Transverse colon (tissue), 4 donors: Measurements from ENCODE around the gene GATAD1. TPM values are rescaled to one million over a fixed set of nuclear protein-coding genes. Genes with fewer than 3 reads are reported as not detected.
"Not testable (repeated sequence)": the region's sequence is repeated elsewhere in the genome, so short reads cannot be mapped to it uniquely, and the experiment has no call there.

ENCODE experiments used
- DNase-seq: peaks from one replicate; pipeline ENCODE4 v3.0.0-alpha.2; 2019
- H3K27ac ChIP-seq, 4 donors: fragments of 200-600 bp; sonication (generic); 2 replicates each; pipeline ENCODE4 v1.5.1; 2016 to 2018; ENCODE audit warnings: inconsistent platforms in 4 of 4
- H3K27me3 ChIP-seq: fragments of 200-600 bp; sonication (generic); 2 replicates; pipeline ENCODE4 v1.5.1; 2017; ENCODE audit warnings: inconsistent platforms
- H3K36me3 ChIP-seq, 4 donors: fragments of 200-600 bp; sonication (generic); 2 replicates each; pipeline ENCODE4 v1.5.1; 2017 to 2019; ENCODE audit warnings: inconsistent platforms in 4 of 4
- H3K4me1 ChIP-seq, 4 donors: fragments of 200-600 bp; sonication (generic); 2 replicates each; pipeline ENCODE4 v1.5.1; 2017 to 2020; ENCODE audit warnings: inconsistent platforms in 4 of 4
- H3K4me3 ChIP-seq, 4 donors: fragments of 200-600 bp; sonication (generic); 1 replicate in 1 of 4; 2 replicates in 3 of 4; pipeline versions ENCODE4 v1.5.1 to v1.6.1; 2017 to 2019; ENCODE audit warnings: inconsistent platforms in 4 of 4
- H3K9me3 ChIP-seq, 2 donors: fragments of 200-600 bp; sonication (generic); 2 replicates each; pipeline ENCODE4 v1.5.1; 2017 to 2019; ENCODE audit warnings: inconsistent platforms in 2 of 2
- EP300 ChIP-seq: sonication (generic); formaldehyde crosslinking; IDR thresholded peaks from one replicate; pipeline ENCODE4 v1.6.1; 2017; ENCODE audit warnings: antibody characterized with exemption, low read depth
- POLR2A ChIP-seq: fragments of 450-650 bp; IDR thresholded peaks from one replicate; pipeline ENCODE4 v1.6.1; 2016; ENCODE audit warnings: antibody characterized with exemption, mild to moderate bottlenecking, moderate library complexity
- POLR2AphosphoS5 ChIP-seq, 3 donors: sonication (generic); formaldehyde crosslinking; IDR thresholded peaks; one replicate each; pipeline ENCODE4 v1.6.1; 2016; ENCODE audit warnings: antibody characterized with exemption in 3 of 3
- WGBS, 2 donors: methylation state at CpG; one replicate each; pipeline ENCODE4 v1.1.5; 2018; ENCODE audit warnings: low coverage in 1 of 2; 5-methylcytosine and 5-hydroxymethylcytosine counted together
- in situ Hi-C, 4 donors: fragments of 200-750 bp; cut with MboI; loops; one replicate each; pipeline versions ENCODE4 v1.15.0 to v1.15.1; 2017; ENCODE audit warnings: low sequenced_read_pairs in 3 of 4, low pct_ligation_motif_present in 1 of 4, low pct_unique_long_range_greater_than_20kb in 1 of 4
- intact Hi-C: fragments of 100-400 bp; cut with DNase I; formaldehyde crosslinking; loops from one replicate; pipeline ENCODE4 v1.15.1; 2023; ENCODE audit warnings: low total_unique reads
- total RNA-seq, 4 donors: library from RNA; depleted of rRNA; stranded (reverse); fragments of >200 nt; gene quantifications; one replicate each; pipeline ENCODE4 v1.1.0, GENCODE V29; 2016
- TF ChIP-seq, protein P1 (sequence below), 5 experiments: fragments of 200-600 bp in 3 of 5; fragments of 450-650 bp in 2 of 5; sonication (generic) in 3 of 5; IDR thresholded peaks; 1 replicate in 2 of 5; 2 replicates in 3 of 5; pipeline ENCODE4 v1.5.1; 2016 to 2017; ENCODE audit warnings: antibody characterized with exemption in 5 of 5, inconsistent platforms in 3 of 5, mild to moderate bottlenecking in 2 of 5, moderate library complexity in 1 of 5

Gene GATAD1
- total RNA-seq, 4 donors from 2014 or later, result 18.9 to 57.0 (median 41.7) TPM

DNA sequence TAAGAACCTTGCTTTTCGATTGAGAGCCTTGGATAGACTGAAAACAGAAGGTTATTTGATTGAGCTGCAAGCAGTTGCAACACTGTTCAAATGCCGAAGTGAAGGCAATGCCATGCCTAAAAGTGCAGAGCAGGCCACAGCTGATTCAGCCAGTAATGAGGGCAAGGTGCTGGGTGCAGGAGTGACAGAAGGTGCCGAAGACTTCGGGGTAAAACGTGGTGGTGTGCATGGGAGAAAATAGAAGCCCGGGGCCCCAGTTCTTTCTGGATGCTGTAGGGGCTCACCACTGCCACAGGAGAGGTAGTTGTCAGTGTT, 43.6 kb upstream of the GATAD1 start:
- H3K4me1 ChIP-seq, result no peaks in the 10 kb centered on the region
- H3K9me3 ChIP-seq, result no peaks in the 10 kb centered on the region
- no peak overlapping the region for H3K27ac ChIP-seq
- peaks cover 0 to 5% (median 0%) of the 10 kb centered on the region in 4 donors for H3K36me3 ChIP-seq
- H3K27me3 ChIP-seq, result no peaks in the 10 kb centered on the region
- DNase-seq, result no peak
- WGBS, 2 donors, result 93 to 100% methylated on average over 6 of the region's 6 CpGs
- in situ Hi-C loops (no loop called here), intact Hi-C loops (no loop called here)
- H3K4me3 ChIP-seq, result no peak overlapping the region
- TF ChIP-seq, protein P1, sequence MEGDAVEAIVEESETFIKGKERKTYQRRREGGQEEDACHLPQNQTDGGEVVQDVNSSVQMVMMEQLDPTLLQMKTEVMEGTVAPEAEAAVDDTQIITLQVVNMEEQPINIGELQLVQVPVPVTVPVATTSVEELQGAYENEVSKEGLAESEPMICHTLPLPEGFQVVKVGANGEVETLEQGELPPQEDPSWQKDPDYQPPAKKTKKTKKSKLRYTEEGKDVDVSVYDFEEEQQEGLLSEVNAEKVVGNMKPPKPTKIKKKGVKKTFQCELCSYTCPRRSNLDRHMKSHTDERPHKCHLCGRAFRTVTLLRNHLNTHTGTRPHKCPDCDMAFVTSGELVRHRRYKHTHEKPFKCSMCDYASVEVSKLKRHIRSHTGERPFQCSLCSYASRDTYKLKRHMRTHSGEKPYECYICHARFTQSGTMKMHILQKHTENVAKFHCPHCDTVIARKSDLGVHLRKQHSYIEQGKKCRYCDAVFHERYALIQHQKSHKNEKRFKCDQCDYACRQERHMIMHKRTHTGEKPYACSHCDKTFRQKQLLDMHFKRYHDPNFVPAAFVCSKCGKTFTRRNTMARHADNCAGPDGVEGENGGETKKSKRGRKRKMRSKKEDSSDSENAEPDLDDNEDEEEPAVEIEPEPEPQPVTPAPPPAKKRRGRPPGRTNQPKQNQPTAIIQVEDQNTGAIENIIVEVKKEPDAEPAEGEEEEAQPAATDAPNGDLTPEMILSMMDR (IDR thresholded peaks at IDR 0.05), result no peak
- TF ChIP-seq POLR2AphosphoS5 (IDR thresholded peaks at IDR 0.05) (no peak), EP300 (no peak), POLR2A (no peak)

DNA sequence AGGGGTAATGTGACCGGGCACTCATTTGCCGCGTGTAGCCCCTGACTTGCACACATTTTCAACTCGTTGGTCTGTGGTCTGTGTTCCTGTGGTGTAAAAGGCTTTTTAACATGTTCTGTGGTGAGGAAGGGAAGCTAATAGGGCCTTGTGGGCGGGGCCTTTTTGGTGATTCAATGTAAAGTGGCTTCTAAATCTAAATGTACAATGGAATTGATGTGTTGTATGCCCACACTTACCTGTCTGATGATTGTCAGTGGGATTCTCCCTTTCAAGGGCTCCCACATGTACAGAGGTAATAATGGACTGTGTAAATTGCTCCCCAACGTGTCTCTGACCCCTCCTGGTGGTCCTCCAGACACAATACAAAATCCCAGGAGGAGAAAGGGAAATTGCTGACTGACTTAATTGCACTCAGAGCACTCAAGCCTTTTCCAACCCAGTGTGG, 43.1 kb upstream of the GATAD1 start:
- no peak for DNase-seq
- Histone ChIP-seq H3K27ac (no peak overlapping the region), H3K9me3 (no peaks in the 10 kb centered on the region), H3K27me3 (no peaks in the 10 kb centered on the region), H3K4me1 (no peaks in the 10 kb centered on the region), H3K4me3 (no peak overlapping the region), H3K36me3 (peaks cover 0 to 4% (median 0%) of the 10 kb centered on the region in 4 donors)
- intact Hi-C loops (no loop called here), in situ Hi-C loops (no loop called here)
- TF ChIP-seq POLR2A (no peak), POLR2AphosphoS5 (IDR thresholded peaks at IDR 0.05) (no peak)
- 70 to 90% methylated on average over 4 to 6 of the region's 6 CpGs for WGBS, 2 donors

DNA sequence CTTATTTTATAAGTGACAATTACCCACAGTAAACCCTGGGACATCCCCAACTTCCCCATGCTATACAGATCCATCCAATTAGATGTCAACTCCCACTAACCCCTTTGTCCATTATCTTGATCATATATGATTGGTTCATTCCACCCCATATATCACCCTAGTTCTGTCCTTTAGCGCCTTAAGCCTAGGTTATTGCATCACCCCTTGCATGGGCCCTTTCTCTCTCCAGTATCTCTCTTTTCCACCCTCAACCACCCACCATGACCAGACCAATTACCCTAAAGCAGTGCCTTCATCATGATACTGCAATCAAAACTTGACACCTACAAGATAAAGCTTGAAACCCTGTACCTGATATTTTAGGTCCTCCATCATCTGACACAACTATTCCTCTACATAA, 37.9 kb upstream of the GATAD1 start:
- Histone ChIP-seq H3K4me3 (no peak overlapping the region), H3K9me3 (no peaks in the 10 kb centered on the region), H3K4me1 (no peaks in the 10 kb centered on the region), H3K27ac (no peak overlapping the region), H3K27me3 (peaks cover 7% of the 10 kb centered on the region), H3K36me3 (no peaks in the 10 kb centered on the region)
- WGBS, 2 donors, result 95 to 100% methylated on average over 1 of the region's 1 CpG
- TF ChIP-seq POLR2AphosphoS5 (IDR thresholded peaks at IDR 0.05), result no peak
- TF ChIP-seq EP300, result no peak
- TF ChIP-seq POLR2A, result no peak
- TF ChIP-seq, protein P1 (IDR thresholded peaks at IDR 0.05), result no peak
- in situ Hi-C loops, result no loop called here
- DNase-seq, result no peak
- intact Hi-C loops, result no loop called here

DNA sequence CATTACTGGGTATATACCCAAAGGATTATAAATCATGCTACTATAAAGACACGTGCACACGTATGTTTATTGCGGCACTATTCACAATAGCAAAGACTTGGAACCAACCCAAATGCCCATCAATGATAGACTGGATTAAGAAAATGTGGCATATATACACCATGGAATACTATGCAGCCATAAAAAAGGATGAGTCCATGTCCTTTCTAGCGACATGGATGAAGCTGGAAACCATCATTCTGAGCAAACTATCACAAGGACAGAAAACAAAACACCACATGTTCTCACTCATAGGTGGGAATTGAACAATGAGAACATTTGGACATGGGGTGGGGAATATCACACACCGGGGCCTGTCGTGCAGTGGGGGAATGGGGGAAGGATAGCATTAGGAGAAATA, 37.1 kb upstream of the GATAD1 start:
- H3K9me3 ChIP-seq, result not testable (repeated sequence)

DNA sequence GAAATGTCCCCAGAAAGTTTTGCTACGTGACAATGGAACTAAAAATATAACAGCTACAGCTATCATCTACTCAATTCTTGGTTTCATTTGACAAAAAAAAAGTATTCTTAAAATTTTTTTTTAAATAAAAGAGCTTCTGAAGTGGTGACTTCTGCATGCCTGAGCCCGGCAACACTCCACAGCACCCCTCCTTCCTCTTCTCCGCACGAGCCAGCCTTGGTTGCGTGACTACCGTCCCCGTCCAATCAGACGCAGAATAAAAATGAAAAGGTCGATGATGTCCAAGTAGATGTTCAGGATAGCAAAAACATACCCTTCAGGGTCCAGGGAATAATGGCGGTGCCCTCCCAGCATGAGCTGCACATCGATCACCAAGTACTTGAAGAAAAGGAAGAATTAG, 34.5 kb upstream of the GATAD1 start:
- no peak for DNase-seq
- intact Hi-C loops (no loop called here), in situ Hi-C loops (no loop called here)
- Histone ChIP-seq H3K36me3 (no peaks in the 10 kb centered on the region), H3K27ac (no peak overlapping the region), H3K4me1 (no peaks in the 10 kb centered on the region), H3K9me3 (no peaks in the 10 kb centered on the region), H3K27me3 (peaks cover 7% of the 10 kb centered on the region), H3K4me3 (no peak overlapping the region)
- TF ChIP-seq POLR2A, result no peak
- TF ChIP-seq POLR2AphosphoS5 (IDR thresholded peaks at IDR 0.05), result no peak
- TF ChIP-seq, protein P1 (IDR thresholded peaks at IDR 0.05), result no peak
- no peak for TF ChIP-seq EP300
- WGBS, 2 donors, result 76 to 83% methylated on average over 5 to 11 of the region's 11 CpGs

More for the DNA sequence above, 37.1 kb upstream of the GATAD1 start:
- H3K27me3 ChIP-seq, H3K36me3 ChIP-seq, intact Hi-C loops, in situ Hi-C loops, H3K4me3 ChIP-seq, DNase-seq, H3K27ac ChIP-seq, H3K4me1 ChIP-seq: not testable (repeated sequence)
- 74 to 94% methylated on average over 4 to 6 of the region's 6 CpGs for WGBS, 2 donors
